ENCODE results near the gene SIL1.
"Not testable (repeated sequence)": the region's sequence is repeated elsewhere in the genome, so short reads cannot be mapped to it uniquely, and the experiment has no call there.

Gene SIL1

GRCh38 chr5:139205124-139205523, 7.0 kb upstream of the SIL1 start:
- Histone ChIP-seq H3K27ac (no peak overlapping the region), H4K20me1 (no peaks in the 10 kb centered on the region), H3K4me1 (no peaks in the 10 kb centered on the region), H3K27me3 (no peaks in the 10 kb centered on the region), H3K4me2 (no peak overlapping the region), H3K9ac (no peak overlapping the region), H3K4me3 (no peak overlapping the region), H3K9me3 (no peaks in the 10 kb centered on the region), H3K36me3 (no peaks in the 10 kb centered on the region)
- no peak for TF ChIP-seq Cebpa-rat (IDR thresholded peaks at IDR 0.05)

GRCh38 chr5:139204196-139204595, 6.0 kb upstream of the SIL1 start:
- no peak overlapping the region for H3K9ac ChIP-seq
- no peaks in the 10 kb centered on the region for H4K20me1 ChIP-seq
- H3K36me3 ChIP-seq, result no peaks in the 10 kb centered on the region
- no peaks in the 10 kb centered on the region for H3K4me1 ChIP-seq
- no peak overlapping the region for H3K27ac ChIP-seq
- no peak overlapping the region for H3K4me3 ChIP-seq
- TF ChIP-seq Cebpa-rat (IDR thresholded peaks at IDR 0.05), result no peak
- no peaks in the 10 kb centered on the region for H3K27me3 ChIP-seq
- H3K4me2 ChIP-seq, result no peak overlapping the region
- no peaks in the 10 kb centered on the region for H3K9me3 ChIP-seq

- no peaks in the 10 kb centered on the region for H3K27me3 ChIP-seq
- H4K20me1 ChIP-seq, result no peaks in the 10 kb centered on the region
- H3K4me1 ChIP-seq, result peaks cover 23% of the 10 kb centered on the region
- no peak for TF ChIP-seq Cebpa-rat (IDR thresholded peaks at IDR 0.05)
- H3K27ac ChIP-seq, result no peak overlapping the region
- no peak overlapping the region for H3K4me2 ChIP-seq
- H3K9ac ChIP-seq, result no peak overlapping the region
- H3K4me3 ChIP-seq, result no peak overlapping the region
- peaks cover 6% of the 10 kb centered on the region; the same call in 1 of the 2 replicates for H3K36me3 ChIP-seq
- H3K9me3 ChIP-seq, result no peaks in the 10 kb centered on the region
Measured at GRCh38 chr5:139199321-139199720, 1.2 kb upstream of the SIL1 start.

GRCh38 chr5:139196296-139196956, 1.7 kb downstream of the SIL1 start:
- TF ChIP-seq Cebpa-rat (IDR thresholded peaks at IDR 0.05), result no peak
- Histone ChIP-seq H3K9me3 (no peaks in the 10 kb centered on the region), H3K36me3 (peaks cover 15% of the 10 kb centered on the region; the same call in 1 of the 2 replicates), H3K9ac (no peak overlapping the region), H3K27ac (no peak overlapping the region), H3K4me2 (no peak overlapping the region; the same call in 1 of the 2 replicates), H3K27me3 (no peaks in the 10 kb centered on the region), H4K20me1 (no peaks in the 10 kb centered on the region), H3K4me3 (no peak overlapping the region), H3K4me1 (peaks cover 23% of the 10 kb centered on the region)

GRCh38 chr5:139194486-139194885, 3.7 kb downstream of the SIL1 start:
- Histone ChIP-seq H3K9ac (no peak overlapping the region), H4K20me1 (no peaks in the 10 kb centered on the region), H3K4me3 (no peak overlapping the region), H3K27ac (no peak overlapping the region), H3K4me1 (peaks cover 23% of the 10 kb centered on the region), H3K4me2 (no peak overlapping the region), H3K9me3 (no peaks in the 10 kb centered on the region), H3K27me3 (no peaks in the 10 kb centered on the region), H3K36me3 (peaks cover 22% of the 10 kb centered on the region)
- TF ChIP-seq Cebpa-rat (IDR thresholded peaks at IDR 0.05), result no peak

- Histone ChIP-seq H3K4me2 (no peak overlapping the region), H3K27ac (no peak overlapping the region), H3K4me3 (no peak overlapping the region), H4K20me1 (no peaks in the 10 kb centered on the region; the same call in 1 of the 2 replicates), H3K9me3 (no peaks in the 10 kb centered on the region), H3K27me3 (no peaks in the 10 kb centered on the region), H3K9ac (no peak overlapping the region), H3K4me1 (peaks cover 23% of the 10 kb centered on the region), H3K36me3 (peaks cover 27% of the 10 kb centered on the region)
- no peak for TF ChIP-seq Cebpa-rat (IDR thresholded peaks at IDR 0.05)
Measured at GRCh38 chr5:139193928-139194327, 4.2 kb downstream of the SIL1 start.

GRCh38 chr5:139192906-139193305, 5.3 kb downstream of the SIL1 start:
- H3K9ac ChIP-seq, H3K4me3 ChIP-seq, H3K4me2 ChIP-seq, H3K27me3 ChIP-seq, H3K9me3 ChIP-seq, H4K20me1 ChIP-seq, H3K27ac ChIP-seq: not testable (repeated sequence)
- Histone ChIP-seq H3K4me1 (peaks cover 17% of the 10 kb centered on the region), H3K36me3 (peaks cover 30% of the 10 kb centered on the region)

- not testable (repeated sequence) for H4K20me1 ChIP-seq, H3K4me2 ChIP-seq, H3K27me3 ChIP-seq, H3K27ac ChIP-seq, H3K4me1 ChIP-seq, H3K9me3 ChIP-seq, H3K9ac ChIP-seq, H3K4me3 ChIP-seq
- H3K36me3 ChIP-seq, result peaks cover 39% of the 10 kb centered on the region
Measured at GRCh38 chr5:139191954-139192353, 6.2 kb downstream of the SIL1 start.

- peaks cover 14% of the 10 kb centered on the region for H3K4me1 ChIP-seq
- H3K27ac ChIP-seq, result no peak overlapping the region
- no peak overlapping the region for H3K4me3 ChIP-seq
- H3K9ac ChIP-seq, result no peak overlapping the region
- H3K9me3 ChIP-seq, result no peaks in the 10 kb centered on the region
- no peak for TF ChIP-seq Cebpa-rat (IDR thresholded peaks at IDR 0.05)
- no peaks in the 10 kb centered on the region; the same call in 1 of the 2 replicates for H4K20me1 ChIP-seq
- H3K36me3 ChIP-seq, result peaks cover 33% of the 10 kb centered on the region
- no peaks in the 10 kb centered on the region for H3K27me3 ChIP-seq
- no peak overlapping the region for H3K4me2 ChIP-seq
Measured at GRCh38 chr5:139190125-139190524, 8.0 kb downstream of the SIL1 start.

- H4K20me1 ChIP-seq, result peaks cover 6% of the 10 kb centered on the region; the same call in 1 of the 2 replicates
- H3K4me2 ChIP-seq, result no peak overlapping the region
- no peaks in the 10 kb centered on the region for H3K27me3 ChIP-seq
- no peak overlapping the region for H3K9ac ChIP-seq
- no peaks in the 10 kb centered on the region for H3K9me3 ChIP-seq
- no peak overlapping the region for H3K27ac ChIP-seq
- H3K4me1 ChIP-seq, result peaks cover 22% of the 10 kb centered on the region
- no peak for TF ChIP-seq Cebpa-rat (IDR thresholded peaks at IDR 0.05)
- H3K4me3 ChIP-seq, result no peak overlapping the region
- H3K36me3 ChIP-seq, result peaks cover 33% of the 10 kb centered on the region
Measured at GRCh38 chr5:139188558-139189270, 9.5 kb downstream of the SIL1 start.
